ENCODE data around the gene KIF20B.

DNA sequence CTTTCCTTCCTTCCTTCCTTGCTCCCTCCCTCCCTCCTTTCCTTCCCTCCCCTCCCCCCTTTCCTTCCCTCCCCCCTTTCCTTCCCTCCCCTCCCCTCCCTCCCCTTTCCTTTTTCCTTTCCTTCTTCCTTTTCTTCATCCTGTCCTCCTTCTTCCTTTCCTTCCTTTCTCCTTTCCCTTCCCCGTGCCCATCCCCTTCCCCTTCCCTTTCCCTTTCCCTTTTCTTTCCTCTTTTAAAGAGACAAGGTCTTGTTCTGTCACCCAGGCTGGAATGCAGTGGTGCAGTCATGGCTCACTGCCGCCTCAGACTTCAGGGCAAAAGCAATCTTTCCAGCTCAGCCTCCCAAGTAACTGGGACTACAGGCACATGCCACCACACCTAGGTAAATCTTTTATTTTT is 54.0 kb downstream of the KIF20B start:
- TF ChIP-seq, protein P1, sequence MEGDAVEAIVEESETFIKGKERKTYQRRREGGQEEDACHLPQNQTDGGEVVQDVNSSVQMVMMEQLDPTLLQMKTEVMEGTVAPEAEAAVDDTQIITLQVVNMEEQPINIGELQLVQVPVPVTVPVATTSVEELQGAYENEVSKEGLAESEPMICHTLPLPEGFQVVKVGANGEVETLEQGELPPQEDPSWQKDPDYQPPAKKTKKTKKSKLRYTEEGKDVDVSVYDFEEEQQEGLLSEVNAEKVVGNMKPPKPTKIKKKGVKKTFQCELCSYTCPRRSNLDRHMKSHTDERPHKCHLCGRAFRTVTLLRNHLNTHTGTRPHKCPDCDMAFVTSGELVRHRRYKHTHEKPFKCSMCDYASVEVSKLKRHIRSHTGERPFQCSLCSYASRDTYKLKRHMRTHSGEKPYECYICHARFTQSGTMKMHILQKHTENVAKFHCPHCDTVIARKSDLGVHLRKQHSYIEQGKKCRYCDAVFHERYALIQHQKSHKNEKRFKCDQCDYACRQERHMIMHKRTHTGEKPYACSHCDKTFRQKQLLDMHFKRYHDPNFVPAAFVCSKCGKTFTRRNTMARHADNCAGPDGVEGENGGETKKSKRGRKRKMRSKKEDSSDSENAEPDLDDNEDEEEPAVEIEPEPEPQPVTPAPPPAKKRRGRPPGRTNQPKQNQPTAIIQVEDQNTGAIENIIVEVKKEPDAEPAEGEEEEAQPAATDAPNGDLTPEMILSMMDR (IDR thresholded peaks at IDR 0.05) = no peak
- TF ChIP-seq EZH2phosphoT487 (IDR thresholded peaks at IDR 0.05) (no peak), EZH2 (IDR thresholded peaks at IDR 0.05) (no peak)

Measured in neural progenitor cell (in vitro differentiated cells).